ENCODE measurements around the gene EGLN3. TPM values are rescaled to one million over a fixed set of nuclear protein-coding genes. Genes with fewer than 3 reads are reported as not detected.
"Not testable (repeated sequence)": the region's sequence is repeated elsewhere in the genome, so short reads cannot be mapped to it uniquely, and the experiment has no call there.

The EGLN3 gene
- total RNA-seq, 1 experiment from 2014 or later, result 9.5 TPM

- Histone ChIP-seq H3K9me3 (no peaks in the 10 kb centered on the region), H3K36me3 (ENCODE audit: control insufficient read depth, insufficient read depth, low read length) (no peaks in the 10 kb centered on the region), H3K4me3 (ENCODE audit: low read depth, low read length) (no peak overlapping the region), H3K4me1 (peaks cover 9% of the 10 kb centered on the region), H3K27me3 (replicated peaks; ENCODE audit: control insufficient read depth, insufficient read depth, low read length) (no peaks in the 10 kb centered on the region)
- Mint-ChIP-seq H3K27me3 (ENCODE audit: insufficient read depth, unreplicated experiment) (no peaks in the 10 kb centered on the region), H3K4me1 (ENCODE audit: low read depth, unreplicated experiment) (peaks cover 13% of the 10 kb centered on the region), H3K9me3 (ENCODE audit: unreplicated experiment) (no peaks in the 10 kb centered on the region), H3K4me3 (ENCODE audit: unreplicated experiment) (no peak overlapping the region), H3K36me3 (ENCODE audit: insufficient read depth, unreplicated experiment) (peaks cover 6% of the 10 kb centered on the region), H3K27ac (ENCODE audit: unreplicated experiment) (no peak overlapping the region)
- POLR2A ChIA-PET, result no interaction called here
- BruUV-seq (replicated peaks), result no TSS peak
- no peak for TF ChIP-seq CTCF (IDR thresholded peaks at IDR 0.05; ENCODE audit: insufficient read depth in 1 of 2, low read depth in 1 of 2, low read length in 1 of 2, severe bottlenecking in 1 of 2, unreplicated experiment in 1 of 2)
- CTCF ChIA-PET, result no interaction called here
- DNase-seq, result no peak
- intact Hi-C loops (cut with micrococcal nuclease; ENCODE audit: unreplicated experiment), result no loop called here
Measured at GRCh38 chr14:33928895-33929294, 22.0 kb downstream of the EGLN3 start.

GRCh38 chr14:33927944-33928343, 22.9 kb downstream of the EGLN3 start:
- BruUV-seq (replicated peaks), result no TSS peak
- Mint-ChIP-seq H3K36me3 (ENCODE audit: insufficient read depth, unreplicated experiment) (peaks cover 6% of the 10 kb centered on the region), H3K27ac (ENCODE audit: unreplicated experiment) (no peak overlapping the region), H3K27me3 (ENCODE audit: insufficient read depth, unreplicated experiment) (no peaks in the 10 kb centered on the region), H3K9me3 (ENCODE audit: unreplicated experiment) (no peaks in the 10 kb centered on the region), H3K4me1 (ENCODE audit: low read depth, unreplicated experiment) (peaks cover 13% of the 10 kb centered on the region), H3K4me3 (ENCODE audit: unreplicated experiment) (no peak overlapping the region)
- CTCF ChIA-PET, result no interaction called here
- H3K27me3 ChIP-seq (replicated peaks; ENCODE audit: control insufficient read depth, insufficient read depth, low read length), result no peaks in the 10 kb centered on the region
- H3K4me3 ChIP-seq (ENCODE audit: low read depth, low read length), result no peak overlapping the region
- H3K36me3 ChIP-seq (ENCODE audit: control insufficient read depth, insufficient read depth, low read length), result no peaks in the 10 kb centered on the region
- no peaks in the 10 kb centered on the region for H3K9me3 ChIP-seq
- TF ChIP-seq CTCF (IDR thresholded peaks at IDR 0.05; ENCODE audit: insufficient read depth in 1 of 2, low read depth in 1 of 2, low read length in 1 of 2, severe bottlenecking in 1 of 2, unreplicated experiment in 1 of 2), result no peak
- DNase-seq, result no peak
- peaks cover 9% of the 10 kb centered on the region for H3K4me1 ChIP-seq
- POLR2A ChIA-PET, result no interaction called here
- intact Hi-C loops (cut with micrococcal nuclease; ENCODE audit: unreplicated experiment), result no loop called here

GRCh38 chr14:33926967-33927366, 23.9 kb downstream of the EGLN3 start:
- intact Hi-C loops (cut with micrococcal nuclease; ENCODE audit: unreplicated experiment); H3K27me3 ChIP-seq (replicated peaks; ENCODE audit: control insufficient read depth, insufficient read depth, low read length); H3K9me3 ChIP-seq; POLR2A ChIA-PET; H3K36me3 ChIP-seq (ENCODE audit: control insufficient read depth, insufficient read depth, low read length); H3K4me3 Mint-ChIP-seq (ENCODE audit: unreplicated experiment); DNase-seq; H3K27ac Mint-ChIP-seq (ENCODE audit: unreplicated experiment); BruUV-seq (replicated peaks); H3K27me3 Mint-ChIP-seq (ENCODE audit: insufficient read depth, unreplicated experiment); CTCF ChIA-PET; H3K36me3 Mint-ChIP-seq (ENCODE audit: insufficient read depth, unreplicated experiment); H3K4me1 ChIP-seq; H3K4me3 ChIP-seq (ENCODE audit: low read depth, low read length); H3K9me3 Mint-ChIP-seq (ENCODE audit: unreplicated experiment): not testable (repeated sequence)
- peaks cover 13% of the 10 kb centered on the region for H3K4me1 Mint-ChIP-seq (ENCODE audit: low read depth, unreplicated experiment)

GRCh38 chr14:33925946-33926345, 24.9 kb downstream of the EGLN3 start:
- H3K27ac Mint-ChIP-seq (ENCODE audit: unreplicated experiment), result no peak overlapping the region
- peaks cover 6% of the 10 kb centered on the region for H3K4me1 Mint-ChIP-seq (ENCODE audit: low read depth, unreplicated experiment)
- Histone ChIP-seq H3K27me3 (replicated peaks; ENCODE audit: control insufficient read depth, insufficient read depth, low read length) (no peaks in the 10 kb centered on the region), H3K4me1 (peaks cover 9% of the 10 kb centered on the region), H3K36me3 (ENCODE audit: control insufficient read depth, insufficient read depth, low read length) (no peaks in the 10 kb centered on the region), H3K9me3 (no peaks in the 10 kb centered on the region), H3K4me3 (ENCODE audit: low read depth, low read length) (no peak overlapping the region)
- no peak overlapping the region for H3K4me3 Mint-ChIP-seq (ENCODE audit: unreplicated experiment)
- ChIA-PET POLR2A (no interaction called here), CTCF (no interaction called here)
- TF ChIP-seq CTCF (IDR thresholded peaks at IDR 0.05; ENCODE audit: insufficient read depth in 1 of 2, low read depth in 1 of 2, low read length in 1 of 2, severe bottlenecking in 1 of 2, unreplicated experiment in 1 of 2), result no peak
- peaks cover 6% of the 10 kb centered on the region for H3K36me3 Mint-ChIP-seq (ENCODE audit: insufficient read depth, unreplicated experiment)
- no peaks in the 10 kb centered on the region for H3K27me3 Mint-ChIP-seq (ENCODE audit: insufficient read depth, unreplicated experiment)
- no TSS peak for BruUV-seq (replicated peaks)
- intact Hi-C loops (cut with micrococcal nuclease; ENCODE audit: unreplicated experiment), result no loop called here
- H3K9me3 Mint-ChIP-seq (ENCODE audit: unreplicated experiment), result no peaks in the 10 kb centered on the region
- no peak for DNase-seq

Data from Caco-2 (cell line).